ENCODE data around the gene BMAL1. TPM values are rescaled to one million over a fixed set of nuclear protein-coding genes. Genes with fewer than 3 reads are reported as not detected.

Gene BMAL1
- total RNA-seq, 1 donor from 2014 or later = 36.6 TPM

DNA sequence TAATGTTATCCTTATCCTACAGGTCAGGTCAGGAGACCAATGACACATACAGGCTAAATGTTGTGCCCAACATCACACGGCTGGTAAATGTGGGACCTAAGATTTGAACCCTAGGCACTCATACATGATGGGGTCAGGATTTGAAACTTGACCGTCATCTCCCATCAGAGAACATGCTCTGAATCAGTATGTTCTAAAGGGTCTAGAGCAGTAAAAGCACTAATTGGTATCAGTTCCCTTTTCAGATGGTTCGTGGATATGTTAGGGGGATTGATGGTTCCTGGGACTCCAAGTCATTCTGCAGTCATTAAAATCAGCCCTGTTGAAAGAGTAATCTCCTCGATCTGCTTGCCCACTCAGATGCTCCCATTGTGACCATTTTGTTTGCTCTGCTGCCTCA, 65.5 kb downstream of the BMAL1 start:
- H3K27me3 ChIP-seq (ENCODE audit: control insufficient read depth, insufficient read depth, low read length) = no peaks in the 10 kb centered on the region
- H3K36me3 ChIP-seq (ENCODE audit: control insufficient read depth, insufficient read depth, low read length) = peaks cover 2% of the 10 kb centered on the region
- no peak overlapping the region for H3K4me3 ChIP-seq (ENCODE audit: low read depth, low read length)
- TF ChIP-seq, protein P1, sequence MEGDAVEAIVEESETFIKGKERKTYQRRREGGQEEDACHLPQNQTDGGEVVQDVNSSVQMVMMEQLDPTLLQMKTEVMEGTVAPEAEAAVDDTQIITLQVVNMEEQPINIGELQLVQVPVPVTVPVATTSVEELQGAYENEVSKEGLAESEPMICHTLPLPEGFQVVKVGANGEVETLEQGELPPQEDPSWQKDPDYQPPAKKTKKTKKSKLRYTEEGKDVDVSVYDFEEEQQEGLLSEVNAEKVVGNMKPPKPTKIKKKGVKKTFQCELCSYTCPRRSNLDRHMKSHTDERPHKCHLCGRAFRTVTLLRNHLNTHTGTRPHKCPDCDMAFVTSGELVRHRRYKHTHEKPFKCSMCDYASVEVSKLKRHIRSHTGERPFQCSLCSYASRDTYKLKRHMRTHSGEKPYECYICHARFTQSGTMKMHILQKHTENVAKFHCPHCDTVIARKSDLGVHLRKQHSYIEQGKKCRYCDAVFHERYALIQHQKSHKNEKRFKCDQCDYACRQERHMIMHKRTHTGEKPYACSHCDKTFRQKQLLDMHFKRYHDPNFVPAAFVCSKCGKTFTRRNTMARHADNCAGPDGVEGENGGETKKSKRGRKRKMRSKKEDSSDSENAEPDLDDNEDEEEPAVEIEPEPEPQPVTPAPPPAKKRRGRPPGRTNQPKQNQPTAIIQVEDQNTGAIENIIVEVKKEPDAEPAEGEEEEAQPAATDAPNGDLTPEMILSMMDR (IDR thresholded peaks at IDR 0.05; ENCODE audit: insufficient read depth, low read length, severe bottlenecking) = no peak
- FAIRE-seq (no peak), DNase-seq (ENCODE audit: low read depth) (no peak)

GRCh38 chr11:13343931-13344717, 66.5 kb downstream of the BMAL1 start:
- no peak overlapping the region for H3K4me3 ChIP-seq (ENCODE audit: low read depth, low read length)
- peak; percentile 73 for FAIRE-seq
- H3K27me3 ChIP-seq (ENCODE audit: control insufficient read depth, insufficient read depth, low read length) = no peaks in the 10 kb centered on the region
- TF ChIP-seq, protein P1 (IDR thresholded peaks at IDR 0.05; ENCODE audit: insufficient read depth, low read length, severe bottlenecking) = peak; percentile 84
- DNase-seq (ENCODE audit: low read depth) = peak; percentile 67
- peaks cover 2% of the 10 kb centered on the region for H3K36me3 ChIP-seq (ENCODE audit: control insufficient read depth, insufficient read depth, low read length)

- TF ChIP-seq, protein P1 (IDR thresholded peaks at IDR 0.05; ENCODE audit: insufficient read depth, low read length, severe bottlenecking) = no peak
- DNase-seq (ENCODE audit: low read depth) (no peak), FAIRE-seq (no peak)
- Histone ChIP-seq H3K36me3 (ENCODE audit: control insufficient read depth, insufficient read depth, low read length) (peaks cover 2% of the 10 kb centered on the region), H3K4me3 (ENCODE audit: low read depth, low read length) (no peak overlapping the region), H3K27me3 (ENCODE audit: control insufficient read depth, insufficient read depth, low read length) (no peaks in the 10 kb centered on the region)
Observed at GRCh38 chr11:13344818-13345217, 67.2 kb downstream of the BMAL1 start.

- DNase-seq (ENCODE audit: low read depth) (no peak), FAIRE-seq (no peak)
- no peaks in the 10 kb centered on the region for H3K27me3 ChIP-seq (ENCODE audit: control insufficient read depth, insufficient read depth, low read length)
- H3K36me3 ChIP-seq (ENCODE audit: control insufficient read depth, insufficient read depth, low read length) = peaks cover 2% of the 10 kb centered on the region
- TF ChIP-seq, protein P1 (IDR thresholded peaks at IDR 0.05; ENCODE audit: insufficient read depth, low read length, severe bottlenecking) = no peak
- H3K4me3 ChIP-seq (ENCODE audit: low read depth, low read length) = no peak overlapping the region
Observed at GRCh38 chr11:13346470-13346869, 68.9 kb downstream of the BMAL1 start.

- Histone ChIP-seq H3K27me3 (ENCODE audit: control insufficient read depth, insufficient read depth, low read length) (no peaks in the 10 kb centered on the region), H3K4me3 (ENCODE audit: low read depth, low read length) (no peak overlapping the region), H3K36me3 (ENCODE audit: control insufficient read depth, insufficient read depth, low read length) (peaks cover 2% of the 10 kb centered on the region)
- FAIRE-seq (no peak), DNase-seq (ENCODE audit: low read depth) (no peak)
- TF ChIP-seq, protein P1 (IDR thresholded peaks at IDR 0.05; ENCODE audit: insufficient read depth, low read length, severe bottlenecking) = no peak
Observed at GRCh38 chr11:13347901-13348300, 70.3 kb downstream of the BMAL1 start.

DNA sequence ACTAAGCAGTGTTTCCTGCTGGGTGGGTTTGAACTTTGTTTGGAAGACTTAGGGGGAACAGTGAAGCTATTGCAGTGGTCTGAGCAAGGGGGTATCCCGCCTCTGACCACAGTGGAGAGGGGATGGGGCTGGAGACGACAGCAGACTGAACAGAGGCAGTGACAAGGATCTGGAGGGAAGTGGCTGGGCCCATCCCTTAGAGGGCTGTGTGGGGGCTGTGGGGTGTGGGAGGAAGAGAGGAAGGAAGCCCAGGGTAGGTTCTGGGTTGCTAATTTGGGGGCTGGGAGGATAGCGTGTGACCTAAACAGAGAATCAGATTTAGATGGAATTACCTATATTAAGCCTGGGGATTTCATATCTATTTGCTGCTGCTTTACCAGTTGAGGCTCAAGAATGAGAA, 70.7 kb downstream of the BMAL1 start:
- TF ChIP-seq, protein P1 (IDR thresholded peaks at IDR 0.05; ENCODE audit: insufficient read depth, low read length, severe bottlenecking) = no peak
- H3K4me3 ChIP-seq (ENCODE audit: low read depth, low read length) = no peak overlapping the region
- no peaks in the 10 kb centered on the region for H3K27me3 ChIP-seq (ENCODE audit: control insufficient read depth, insufficient read depth, low read length)
- no peak for FAIRE-seq
- H3K36me3 ChIP-seq (ENCODE audit: control insufficient read depth, insufficient read depth, low read length) = peaks cover 2% of the 10 kb centered on the region
- DNase-seq (ENCODE audit: low read depth) = no peak

Measured in bronchial epithelial cell (primary cell).